ENCODE measurements around the gene PARVB. TPM values are rescaled to one million over a fixed set of nuclear protein-coding genes. Genes with fewer than 3 reads are reported as not detected.

PARVB gene
- total and polyA plus RNA-seq, 2 experiments from 2014 or later: 10.2 to 11.2 TPM

GRCh38 chr22:44107340-44107739 lies 83.2 kb downstream of the PARVB start:
- Histone ChIP-seq H3K4me2 (no peak overlapping the region), H3K9me3 (ENCODE audit: low read depth) (no peaks in the 10 kb centered on the region), H4K20me1 (ENCODE audit: insufficient read depth, poor library complexity, severe bottlenecking) (no peaks in the 10 kb centered on the region), H3K27me3 (no peaks in the 10 kb centered on the region), H3K27ac (no peak overlapping the region), H3K4me1 (ENCODE audit: insufficient read depth) (peaks cover 10% of the 10 kb centered on the region), H3K36me3 (replicated peaks; ENCODE audit: insufficient read depth, low read depth) (no peaks in the 10 kb centered on the region), H2AFZ (no peak overlapping the region), H3K79me2 (no peaks in the 10 kb centered on the region), H3K9me2 (replicated peaks; ENCODE audit: insufficient read depth) (no peaks in the 10 kb centered on the region), H3K4me3 (no peak overlapping the region)
- TF ChIP-seq EZH2 (IDR thresholded peaks at IDR 0.05; ENCODE audit: borderline replicate concordance) (no peak), CTCF (IDR thresholded peaks at IDR 0.05; ENCODE audit: poor library complexity) (no peak), EZH2phosphoT487 (IDR thresholded peaks at IDR 0.05; ENCODE audit: low read depth, severe bottlenecking, unreplicated experiment) (no peak)
- 61% methylated on average over 6 of the region's 6 CpGs for WGBS (ENCODE audit: low lambda C conversion rate, missing lambda C conversion rate)
- DNase-seq (ENCODE audit: low spot score): no peak

- no peaks in the 10 kb centered on the region for H3K79me2 ChIP-seq
- H3K36me3 ChIP-seq (replicated peaks; ENCODE audit: insufficient read depth, low read depth): no peaks in the 10 kb centered on the region
- WGBS (ENCODE audit: low lambda C conversion rate, missing lambda C conversion rate): 82% methylated on average over 2 of the region's 2 CpGs
- H2AFZ ChIP-seq: no peak overlapping the region
- no peaks in the 10 kb centered on the region for H4K20me1 ChIP-seq (ENCODE audit: insufficient read depth, poor library complexity, severe bottlenecking)
- peaks cover 10% of the 10 kb centered on the region for H3K4me1 ChIP-seq (ENCODE audit: insufficient read depth)
- no peak overlapping the region for H3K4me3 ChIP-seq
- TF ChIP-seq EZH2 (IDR thresholded peaks at IDR 0.05; ENCODE audit: borderline replicate concordance) (no peak), EZH2phosphoT487 (IDR thresholded peaks at IDR 0.05; ENCODE audit: low read depth, severe bottlenecking, unreplicated experiment) (no peak), CTCF (IDR thresholded peaks at IDR 0.05; ENCODE audit: poor library complexity) (no peak)
- H3K27me3 ChIP-seq: no peaks in the 10 kb centered on the region
- no peak overlapping the region for H3K4me2 ChIP-seq
- H3K9me3 ChIP-seq (ENCODE audit: low read depth): no peaks in the 10 kb centered on the region
- H3K27ac ChIP-seq: no peak overlapping the region
- H3K9me2 ChIP-seq (replicated peaks; ENCODE audit: insufficient read depth): no peaks in the 10 kb centered on the region
- DNase-seq (ENCODE audit: low spot score): no peak
Measured at GRCh38 chr22:44108076-44108475, 84.0 kb downstream of the PARVB start.

GRCh38 chr22:44108806-44109385 lies 84.8 kb downstream of the PARVB start:
- TF ChIP-seq EZH2phosphoT487 (IDR thresholded peaks at IDR 0.05; ENCODE audit: low read depth, severe bottlenecking, unreplicated experiment): no peak
- no peak for TF ChIP-seq EZH2 (IDR thresholded peaks at IDR 0.05; ENCODE audit: borderline replicate concordance)
- TF ChIP-seq CTCF (IDR thresholded peaks at IDR 0.05; ENCODE audit: poor library complexity): no peak
- Histone ChIP-seq H3K4me3 (no peak overlapping the region), H3K9me3 (ENCODE audit: low read depth) (no peaks in the 10 kb centered on the region), H2AFZ (no peak overlapping the region), H3K4me2 (no peak overlapping the region), H3K36me3 (replicated peaks; ENCODE audit: insufficient read depth, low read depth) (no peaks in the 10 kb centered on the region), H4K20me1 (ENCODE audit: insufficient read depth, poor library complexity, severe bottlenecking) (no peaks in the 10 kb centered on the region), H3K27me3 (no peaks in the 10 kb centered on the region), H3K79me2 (no peaks in the 10 kb centered on the region), H3K4me1 (ENCODE audit: insufficient read depth) (peaks cover 10% of the 10 kb centered on the region), H3K27ac (peak overlapping the region; percentile 46), H3K9me2 (replicated peaks; ENCODE audit: insufficient read depth) (no peaks in the 10 kb centered on the region)
- DNase-seq (ENCODE audit: low spot score): no peak
- WGBS (ENCODE audit: low lambda C conversion rate, missing lambda C conversion rate): 69% methylated on average over 14 of the region's 14 CpGs
